Transverse colon (tissue), 4 donors: ENCODE data around the gene IFT74. TPM values are rescaled to one million over a fixed set of nuclear protein-coding genes. Genes with fewer than 3 reads are reported as not detected.
A peak's percentile ranks its signal among the peaks of the same experiment; 100 is the strongest.

Experiments used
- DNase-seq: peaks from one replicate; pipeline ENCODE4 v3.0.0-alpha.2; 2019
- H3K27ac ChIP-seq, 4 donors: fragments of 200-600 bp; sonication (generic); 2 replicates each; pipeline ENCODE4 v1.5.1; 2016 to 2018; ENCODE audit warnings: inconsistent platforms in 4 of 4
- H3K27me3 ChIP-seq: fragments of 200-600 bp; sonication (generic); 2 replicates; pipeline ENCODE4 v1.5.1; 2017; ENCODE audit warnings: inconsistent platforms
- H3K36me3 ChIP-seq, 4 donors: fragments of 200-600 bp; sonication (generic); 2 replicates each; pipeline ENCODE4 v1.5.1; 2017 to 2019; ENCODE audit warnings: inconsistent platforms in 4 of 4
- H3K4me1 ChIP-seq, 4 donors: fragments of 200-600 bp; sonication (generic); 2 replicates each; pipeline ENCODE4 v1.5.1; 2017 to 2020; ENCODE audit warnings: inconsistent platforms in 4 of 4
- H3K4me3 ChIP-seq, 4 donors: fragments of 200-600 bp; sonication (generic); 1 replicate in 1 of 4; 2 replicates in 3 of 4; pipeline versions ENCODE4 v1.5.1 to v1.6.1; 2017 to 2019; ENCODE audit warnings: inconsistent platforms in 4 of 4
- H3K9me3 ChIP-seq, 2 donors: fragments of 200-600 bp; sonication (generic); 2 replicates each; pipeline ENCODE4 v1.5.1; 2017 to 2019; ENCODE audit warnings: inconsistent platforms in 2 of 2
- CTCF ChIP-seq, 5 experiments: fragments of 200-600 bp in 3 of 5; fragments of 450-650 bp in 2 of 5; sonication (generic) in 3 of 5; IDR thresholded peaks; 1 replicate in 2 of 5; 2 replicates in 3 of 5; pipeline ENCODE4 v1.5.1; 2016 to 2017; ENCODE audit warnings: antibody characterized with exemption in 5 of 5, inconsistent platforms in 3 of 5, mild to moderate bottlenecking in 2 of 5, moderate library complexity in 1 of 5
- EP300 ChIP-seq: sonication (generic); formaldehyde crosslinking; IDR thresholded peaks from one replicate; pipeline ENCODE4 v1.6.1; 2017; ENCODE audit warnings: antibody characterized with exemption, low read depth
- POLR2A ChIP-seq: fragments of 450-650 bp; IDR thresholded peaks from one replicate; pipeline ENCODE4 v1.6.1; 2016; ENCODE audit warnings: antibody characterized with exemption, mild to moderate bottlenecking, moderate library complexity
- POLR2AphosphoS5 ChIP-seq, 3 donors: sonication (generic); formaldehyde crosslinking; IDR thresholded peaks; one replicate each; pipeline ENCODE4 v1.6.1; 2016; ENCODE audit warnings: antibody characterized with exemption in 3 of 3
- WGBS, 2 donors: methylation state at CpG; one replicate each; pipeline ENCODE4 v1.1.5; 2018; ENCODE audit warnings: low coverage in 1 of 2; 5-methylcytosine and 5-hydroxymethylcytosine counted together
- in situ Hi-C, 4 donors: fragments of 200-750 bp; cut with MboI; loops; one replicate each; pipeline versions ENCODE4 v1.15.0 to v1.15.1; 2017; ENCODE audit warnings: low sequenced_read_pairs in 3 of 4, low pct_ligation_motif_present in 1 of 4, low pct_unique_long_range_greater_than_20kb in 1 of 4
- intact Hi-C: fragments of 100-400 bp; cut with DNase I; formaldehyde crosslinking; loops from one replicate; pipeline ENCODE4 v1.15.1; 2023; ENCODE audit warnings: low total_unique reads
- total RNA-seq, 4 donors: library from RNA; depleted of rRNA; stranded (reverse); fragments of >200 nt; gene quantifications; one replicate each; pipeline ENCODE4 v1.1.0, GENCODE V29; 2016

Gene IFT74
- total RNA-seq, 4 donors from 2014 or later: 1.9 to 14.3 (median 9.0) TPM

DNA sequence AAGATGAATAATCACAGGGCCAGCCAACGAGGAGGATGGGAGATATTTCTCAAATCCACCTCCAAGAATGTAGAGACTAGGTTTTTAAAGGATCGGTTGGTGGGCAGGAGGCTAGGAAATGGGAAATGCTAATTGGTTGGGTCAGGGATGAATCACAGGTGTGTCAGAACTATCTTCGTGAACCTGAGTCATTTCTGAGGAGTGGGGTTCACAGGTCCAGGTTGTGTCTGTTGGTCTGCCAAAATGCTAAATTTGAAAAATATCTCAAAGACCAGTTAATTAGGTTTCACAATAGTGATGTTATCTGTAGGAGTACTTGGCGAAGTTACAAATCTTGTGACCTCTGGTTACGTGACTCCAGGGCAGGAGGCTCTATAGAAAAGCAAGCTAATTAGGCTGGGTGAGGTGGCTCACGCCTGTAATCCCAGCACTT, 6.6 kb upstream of the IFT74 start:
- in situ Hi-C loops: loop anchor here in 1 of 4 donors (10.0 kb wide), 1 partner anchor 55 kb away; the partner anchor contains the start of gene CAAP1
- TF ChIP-seq POLR2A: no peak
- no peak for TF ChIP-seq EP300
- TF ChIP-seq POLR2AphosphoS5 (IDR thresholded peaks at IDR 0.05): no peak
- no peak for TF ChIP-seq CTCF (IDR thresholded peaks at IDR 0.05)
- WGBS, 2 donors: 47 to 76% methylated on average over 3 to 6 of the region's 6 CpGs
- Histone ChIP-seq H3K4me1 (peaks cover 18 to 27% (median 20%) of the 10 kb centered on the region in 4 donors), H3K9me3 (no peaks in the 10 kb centered on the region), H3K36me3 (no peaks in the 10 kb centered on the region), H3K27ac (no peak overlapping the region), H3K27me3 (no peaks in the 10 kb centered on the region), H3K4me3 (no peak overlapping the region)
- intact Hi-C loops: loop anchor here (5.0 kb wide), 1 partner anchor 52 kb away; no protein-coding TSS in a partner anchor
- no peak for DNase-seq

- intact Hi-C loops: no loop called here
- WGBS, 2 donors: 88 to 92% methylated on average over 1 of the region's 1 CpG
- no peak for TF ChIP-seq CTCF (IDR thresholded peaks at IDR 0.05)
- no peak for TF ChIP-seq POLR2AphosphoS5 (IDR thresholded peaks at IDR 0.05)
- TF ChIP-seq POLR2A: no peak
- no peak for TF ChIP-seq EP300
Measured at GRCh38 chr9:26950521-26950920, 5.7 kb upstream of the IFT74 start.

DNA sequence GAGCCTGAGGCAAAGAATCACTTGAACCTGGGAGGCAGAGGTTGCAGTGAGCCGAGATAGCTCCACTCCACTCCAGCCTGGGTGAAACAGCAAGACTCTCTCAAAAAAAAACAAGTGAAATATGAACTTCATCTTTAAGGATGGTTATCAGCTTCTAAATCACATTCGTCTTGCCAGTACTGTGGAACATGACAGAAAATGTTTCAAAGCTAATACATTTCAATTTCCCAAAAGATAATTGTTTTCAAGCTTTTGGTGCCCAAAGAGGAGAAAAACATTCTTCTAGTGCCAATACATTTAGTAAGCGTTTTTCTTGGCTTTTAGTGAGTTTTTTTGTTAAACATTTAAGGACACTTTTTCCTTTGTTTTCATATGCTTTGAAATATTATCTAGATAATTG, 4.4 kb upstream of the IFT74 start:
- in situ Hi-C loops (loop anchor here in 1 of 4 donors (10.0 kb wide), 1 partner anchor 57 kb away; the partner anchor contains the start of gene CAAP1), intact Hi-C loops (no loop called here)
- Histone ChIP-seq H3K27ac (no peak overlapping the region), H3K27me3 (no peaks in the 10 kb centered on the region), H3K4me3 (no peak overlapping the region), H3K36me3 (no peaks in the 10 kb centered on the region), H3K4me1 (peaks cover 6 to 23% (median 17%) of the 10 kb centered on the region in 4 donors), H3K9me3 (no peaks in the 10 kb centered on the region)
- no peak for TF ChIP-seq CTCF (IDR thresholded peaks at IDR 0.05)
- DNase-seq: no peak
- 83 to 90% methylated on average over 2 to 3 of the region's 3 CpGs for WGBS, 2 donors

More at GRCh38 chr9:26950521-26950920, 5.7 kb upstream of the IFT74 start:
- Histone ChIP-seq H3K27ac (no peak overlapping the region), H3K4me1 (peaks cover 11 to 27% (median 20%) of the 10 kb centered on the region in 4 donors), H3K4me3 (no peak overlapping the region), H3K36me3 (no peaks in the 10 kb centered on the region), H3K27me3 (no peaks in the 10 kb centered on the region), H3K9me3 (no peaks in the 10 kb centered on the region)
- in situ Hi-C loops: loop anchor here in 1 of 4 donors (10.0 kb wide), 1 partner anchor 56 kb away; the partner anchor contains the start of gene CAAP1
- no peak for DNase-seq

GRCh38 chr9:26954050-26954508, 2.1 kb upstream of the IFT74 start:
- TF ChIP-seq CTCF (IDR thresholded peaks at IDR 0.05) (no peak), POLR2A (no peak), POLR2AphosphoS5 (IDR thresholded peaks at IDR 0.05) (no peak), EP300 (no peak)
- WGBS, 2 donors: 65 to 89% methylated on average over 3 of the region's 3 CpGs

More at GRCh38 chr9:26954050-26954508, 2.1 kb upstream of the IFT74 start:
- intact Hi-C loops (no loop called here), in situ Hi-C loops (loop anchor here in 1 of 4 donors (10.0 kb wide), 1 partner anchor 59 kb away; the partner anchor contains the start of gene CAAP1)
- Histone ChIP-seq H3K27me3 (no peaks in the 10 kb centered on the region), H3K27ac (peak overlapping the region in 2 of 4 donors; percentile 86 to 89), H3K36me3 (no peaks in the 10 kb centered on the region), H3K9me3 (no peaks in the 10 kb centered on the region), H3K4me1 (peaks cover 6 to 23% (median 13%) of the 10 kb centered on the region in 4 donors), H3K4me3 (no peak overlapping the region)
- DNase-seq: no peak
